Astrocyte (in vitro differentiated cells and primary cell): Measurements from ENCODE around the gene RPL27A.
"Not testable (repeated sequence)": the region's sequence is repeated elsewhere in the genome, so short reads cannot be mapped to it uniquely, and the experiment has no call there.

Source experiments
- CTCF ChIP-seq: IDR thresholded peaks from 2 replicates; pipeline ENCODE4 v1.5.1; 2011; ENCODE audit warnings: low read depth, mild to moderate bottlenecking, inconsistent platforms, low read length, moderate library complexity; ENCODE audit not compliant: insufficient read depth
- EZH2 ChIP-seq: IDR thresholded peaks from 2 replicates; pipeline ENCODE4 v1.6.1; 2012; ENCODE audit warnings: mild to moderate bottlenecking, low read length, inconsistent platforms; ENCODE audit not compliant: insufficient read depth

GRCh38 chr11:8670081-8670480 lies 12.5 kb upstream of the RPL27A start:
- TF ChIP-seq CTCF, EZH2: not testable (repeated sequence)
